HG03520 (cell line): ENCODE data around the gene TRIM16.
"Not testable (repeated sequence)": the region's sequence is repeated elsewhere in the genome, so short reads cannot be mapped to it uniquely, and the experiment has no call there.

Source experiments
- ATAC-seq: cut with Tn5 transposase; IDR thresholded peaks from one replicate; pipeline ENCODE4 v1.9.1; 2021; ENCODE audit warnings: mild to moderate bottlenecking, moderate library complexity; ENCODE audit not compliant: unreplicated experiment

TRIM16 gene

DNA sequence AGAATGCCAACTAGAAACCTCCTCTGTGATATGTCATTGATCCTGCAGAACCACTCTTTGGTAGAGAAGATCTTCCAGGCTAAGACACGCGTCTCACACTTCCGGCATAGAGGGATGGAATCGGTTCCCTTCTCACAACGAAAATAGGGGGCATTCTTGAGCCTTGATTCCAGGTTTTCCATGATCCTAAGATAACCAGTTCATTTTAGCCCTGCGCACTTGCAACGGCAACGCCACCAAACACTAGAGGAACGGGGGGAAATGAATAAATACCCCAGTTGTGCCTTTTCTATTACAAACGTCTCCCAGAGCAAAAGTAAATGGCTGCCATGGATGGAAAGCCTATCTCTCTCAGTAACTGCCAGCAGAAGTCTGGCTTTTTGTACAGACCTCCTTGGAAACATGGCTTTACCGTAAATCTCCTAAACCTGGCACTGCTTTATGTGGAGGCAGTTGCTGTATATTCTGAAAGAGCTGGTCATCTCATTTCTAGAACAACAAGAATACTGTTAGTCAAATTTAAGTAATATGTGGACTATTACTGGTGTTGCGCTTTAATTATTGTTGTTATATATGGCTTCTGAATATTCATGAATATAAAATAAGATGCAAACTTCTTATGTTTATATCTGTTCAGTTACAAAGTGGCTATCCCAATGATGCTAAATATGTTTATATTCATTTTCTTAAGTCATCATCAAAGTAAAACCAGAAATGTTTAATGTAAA is 64.6 kb downstream of the TRIM16 start, which contains the start of gene FBXW10B:
Gene FBXW10B (minus strand): TSS at position 374 of the 728 bp plus-strand sequence. CDS start 192 bp downstream, at position 182.
- ATAC-seq, result not testable (repeated sequence)

GRCh38 chr17:15616828-15617227 is 67.3 kb downstream of the TRIM16 start:
- ATAC-seq, result not testable (repeated sequence)

- ATAC-seq, result not testable (repeated sequence)
These were observed 68.3 kb downstream of the TRIM16 start for GRCh38 chr17:15615850-15616249.

DNA sequence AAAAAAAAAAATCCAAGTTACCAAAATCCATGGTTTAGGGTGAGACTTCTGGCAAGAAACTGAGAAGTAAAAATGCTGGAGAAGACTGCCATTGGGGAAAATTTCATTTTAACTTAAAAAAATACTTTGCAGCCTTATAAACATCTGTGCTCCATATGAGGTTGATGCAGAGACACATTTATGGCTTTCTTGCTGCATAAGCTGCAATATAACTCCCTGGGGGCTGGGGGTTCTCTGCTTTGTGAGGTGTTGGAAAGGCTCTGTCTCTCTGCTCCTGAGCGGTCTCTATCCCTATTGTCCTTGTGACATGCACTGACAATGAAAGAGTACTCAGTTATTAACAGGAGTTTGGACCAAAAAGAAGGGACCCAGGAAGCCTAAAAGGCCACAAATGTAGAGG is 71.0 kb downstream of the TRIM16 start:
- not testable (repeated sequence) for ATAC-seq

DNA sequence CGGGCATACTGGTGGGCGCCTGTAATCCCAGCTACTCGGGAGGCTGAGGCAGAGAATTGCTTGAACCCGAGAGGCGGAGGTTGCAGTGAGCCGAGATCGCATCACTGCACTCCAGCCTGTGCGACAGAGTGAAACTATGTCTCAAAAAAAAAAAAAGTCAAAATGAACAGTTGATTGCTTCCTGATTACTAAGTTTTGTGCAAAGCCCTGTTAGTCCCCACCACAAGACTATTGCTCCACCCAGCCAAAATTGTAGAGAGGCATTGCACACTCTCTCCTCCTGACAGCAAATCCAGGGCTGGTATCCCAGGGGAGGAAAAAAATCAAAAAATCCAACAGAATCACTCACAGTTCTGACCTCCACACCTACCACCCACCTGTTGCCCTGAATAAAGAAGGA is 91.2 kb downstream of the TRIM16 start:
- ATAC-seq, result not testable (repeated sequence)

DNA sequence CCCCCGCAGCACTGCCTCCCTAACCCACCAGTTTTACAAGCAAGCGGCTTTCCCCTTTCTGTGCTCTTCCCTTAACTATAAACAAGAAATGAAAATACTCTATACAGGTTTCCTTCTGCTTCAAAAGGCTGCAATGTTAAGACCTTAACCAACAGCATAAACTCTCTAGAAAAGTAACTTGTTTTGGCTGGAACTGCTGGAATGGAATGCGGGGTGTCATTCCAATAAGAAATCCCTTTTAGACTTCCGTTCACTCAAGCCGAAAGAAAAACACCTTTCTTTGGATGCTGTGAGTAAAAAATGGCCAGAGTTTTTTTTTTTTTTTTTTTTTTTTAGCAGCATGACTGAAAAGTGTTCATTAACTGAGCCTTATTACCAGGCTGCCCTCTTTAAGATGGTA is 92.1 kb downstream of the TRIM16 start:
- ATAC-seq, result not testable (repeated sequence)

- ATAC-seq, result not testable (repeated sequence)
These were observed 93.3 kb downstream of the TRIM16 start for GRCh38 chr17:15590844-15591243.

DNA sequence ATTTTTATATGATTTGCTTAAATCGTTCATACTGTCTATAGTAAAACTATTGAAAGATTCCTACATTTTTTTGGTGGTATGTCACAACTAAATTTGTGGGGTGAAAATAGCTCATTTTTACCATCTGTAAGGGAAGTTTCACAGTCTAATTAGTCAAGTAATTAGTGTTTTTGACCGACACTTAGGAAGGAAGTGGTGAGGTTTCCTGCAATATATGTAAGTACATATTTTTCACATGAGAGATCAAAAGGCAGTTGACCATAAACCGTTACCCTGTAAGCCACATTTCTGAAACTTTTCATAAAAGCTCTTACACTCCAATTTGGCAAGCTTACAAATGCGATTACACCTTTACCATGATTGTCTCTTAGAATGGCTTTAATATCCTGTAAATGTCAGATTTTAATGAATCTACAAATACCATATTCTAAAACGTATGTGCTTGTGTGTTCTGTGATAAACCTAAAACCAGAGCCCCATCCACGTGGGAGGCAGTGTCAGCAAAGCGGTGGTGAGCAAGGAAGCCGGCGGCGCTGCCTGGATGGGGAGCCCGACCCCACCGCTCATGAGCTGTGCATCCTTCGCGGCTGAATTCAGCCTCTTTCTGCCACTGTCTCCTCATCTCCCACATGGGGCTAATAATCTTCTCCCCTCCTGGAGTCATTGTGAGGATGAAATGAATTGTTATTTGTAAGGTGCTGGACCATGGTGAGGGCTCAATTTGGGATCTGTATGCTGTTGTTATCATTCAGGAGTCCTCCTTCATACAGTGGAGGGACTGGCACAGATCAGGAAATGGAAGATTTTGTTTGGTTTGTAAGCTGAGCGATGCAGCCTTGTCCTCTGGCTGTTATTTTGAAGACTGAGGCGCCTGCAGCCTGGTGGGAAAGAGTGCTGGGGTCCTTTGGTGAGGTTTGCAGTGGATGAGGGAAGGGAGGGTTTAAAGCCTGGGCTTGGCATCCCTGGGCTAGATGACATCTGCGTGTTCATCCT is 94.3 kb downstream of the TRIM16 start:
- not testable (repeated sequence) for ATAC-seq

DNA sequence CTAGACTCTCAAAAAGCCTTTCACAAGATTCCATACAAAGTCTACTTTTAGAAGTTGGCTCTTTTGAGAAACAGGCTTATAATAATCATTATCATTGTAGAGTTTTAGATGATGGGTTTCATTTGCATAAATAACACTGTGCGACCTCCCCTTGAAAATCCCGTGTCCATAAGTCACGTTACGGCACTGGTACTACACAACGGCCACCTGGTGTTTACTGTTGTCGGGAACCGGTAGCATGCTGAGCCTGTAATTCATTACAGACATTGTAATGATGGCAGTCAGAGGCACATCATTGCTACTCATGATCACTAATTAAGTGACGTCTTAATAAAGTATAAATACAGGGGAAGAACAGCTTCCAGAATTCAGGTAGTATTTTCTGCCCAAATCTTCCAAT is 96.1 kb downstream of the TRIM16 start:
- ATAC-seq, result not testable (repeated sequence)

GRCh38 chr17:15583313-15583712 is 100.8 kb downstream of the TRIM16 start:
- ATAC-seq, result not testable (repeated sequence)

GRCh38 chr17:15581462-15581861 is 102.6 kb downstream of the TRIM16 start:
- ATAC-seq, result not testable (repeated sequence)
